CMK (cell line): ENCODE data around the gene MDFIC2.
"Not testable (repeated sequence)": the region's sequence is repeated elsewhere in the genome, so short reads cannot be mapped to it uniquely, and the experiment has no call there.

Source experiments
- DNase-seq: peaks from one replicate; pipeline ENCODE4 v3.0.0-alpha.2; 2010; ENCODE audit warnings: low read depth

The MDFIC2 gene

DNA sequence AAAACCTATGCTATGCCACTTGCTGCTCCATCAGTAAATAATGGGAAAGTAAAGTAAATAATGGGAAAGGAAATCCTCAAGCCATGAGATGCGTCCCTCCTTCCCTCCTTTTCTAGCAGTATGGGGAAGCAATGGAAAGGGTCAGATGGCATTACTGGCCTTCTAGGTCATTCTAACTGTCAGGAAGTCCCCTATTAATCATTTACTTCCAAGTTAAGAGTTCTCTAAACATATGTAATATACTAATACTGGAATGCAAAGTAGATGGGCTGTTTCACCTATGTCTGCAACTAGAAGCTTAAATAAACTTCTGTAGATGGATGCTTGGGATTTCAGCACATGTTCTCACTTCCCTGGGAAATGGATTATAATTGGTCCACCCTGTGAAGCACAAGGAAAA, 55.9 kb downstream of the MDFIC2 start:
- DNase-seq, result no peak

DNA sequence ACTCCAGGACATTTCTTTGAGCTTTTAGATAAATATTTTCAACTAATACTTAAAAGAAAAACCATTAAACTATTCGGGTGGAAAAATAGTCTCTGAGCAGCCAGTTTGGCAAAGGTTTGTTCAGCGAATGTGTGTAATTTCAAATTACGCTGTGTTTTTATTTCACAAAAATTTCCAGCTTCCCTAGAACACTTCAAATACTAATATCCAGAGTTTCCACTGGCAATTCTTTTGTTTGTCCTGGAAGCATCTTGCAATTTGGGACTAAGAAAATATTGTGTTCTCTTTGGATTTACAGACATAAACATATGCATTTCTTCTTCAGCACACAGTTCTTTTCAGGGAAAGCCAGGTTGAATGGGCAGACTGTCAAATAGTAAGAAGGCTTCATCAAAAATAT, 61.9 kb downstream of the MDFIC2 start:
- no peak for DNase-seq

- DNase-seq, result no peak
Measured at GRCh38 chr3:70249509-70250160, 62.8 kb downstream of the MDFIC2 start.

GRCh38 chr3:70248856-70249255, 63.6 kb downstream of the MDFIC2 start:
- DNase-seq, result no peak

DNA sequence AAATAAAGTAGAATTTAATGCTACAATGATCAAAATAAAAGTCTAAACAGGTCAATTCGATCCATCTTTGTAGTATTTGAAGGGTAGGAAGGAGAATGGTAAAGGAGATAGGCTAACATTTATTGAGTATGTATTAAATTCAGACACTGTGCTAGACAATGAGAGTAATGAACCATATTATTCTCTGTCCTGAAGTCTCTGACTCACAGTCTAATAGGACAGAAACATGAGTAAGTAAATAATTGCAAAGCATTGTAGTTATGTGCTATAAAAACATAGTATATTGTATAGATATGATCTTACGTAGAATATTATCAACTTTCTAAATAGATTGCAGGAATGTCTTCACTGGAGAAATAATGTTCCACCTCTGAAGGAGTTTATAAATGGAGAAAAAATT, 64.5 kb downstream of the MDFIC2 start:
- no peak for DNase-seq

DNA sequence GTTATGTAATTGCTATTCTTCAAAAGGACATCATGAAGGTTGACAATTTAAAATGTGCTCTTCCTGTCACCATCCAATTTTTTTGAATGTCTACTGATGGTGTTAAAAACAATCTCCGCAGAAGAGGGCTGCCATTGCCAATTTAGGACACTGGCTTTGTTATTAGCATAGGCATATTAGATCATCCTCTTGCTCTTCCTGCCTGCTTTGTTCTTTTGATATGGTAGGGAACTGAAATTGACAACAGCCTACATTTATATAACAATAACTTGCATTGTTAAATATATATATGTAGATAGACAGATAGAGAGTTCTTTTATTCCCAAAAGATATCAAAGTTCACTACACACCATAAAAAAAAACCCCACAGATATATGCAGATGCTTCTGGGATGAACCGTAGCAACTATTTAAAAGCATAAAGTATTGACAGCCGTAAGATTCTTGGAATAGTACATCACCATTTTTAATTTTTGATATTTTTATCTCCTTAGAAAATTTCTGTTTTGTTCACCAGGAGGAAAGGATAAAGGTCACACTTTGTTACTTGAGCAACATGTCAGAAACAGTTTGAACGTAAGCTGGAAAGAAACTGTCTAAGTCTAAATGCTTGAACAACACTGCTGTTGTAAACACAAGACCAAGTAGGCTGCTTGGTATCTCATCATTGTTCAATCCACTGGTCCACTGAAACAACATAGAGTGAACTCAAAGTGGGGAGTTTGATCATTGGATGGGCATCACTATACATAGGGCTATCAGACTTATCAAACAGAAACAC, 66.5 kb downstream of the MDFIC2 start:
- no peak for DNase-seq

GRCh38 chr3:70244422-70244821, 68.0 kb downstream of the MDFIC2 start:
- DNase-seq, result no peak

DNA sequence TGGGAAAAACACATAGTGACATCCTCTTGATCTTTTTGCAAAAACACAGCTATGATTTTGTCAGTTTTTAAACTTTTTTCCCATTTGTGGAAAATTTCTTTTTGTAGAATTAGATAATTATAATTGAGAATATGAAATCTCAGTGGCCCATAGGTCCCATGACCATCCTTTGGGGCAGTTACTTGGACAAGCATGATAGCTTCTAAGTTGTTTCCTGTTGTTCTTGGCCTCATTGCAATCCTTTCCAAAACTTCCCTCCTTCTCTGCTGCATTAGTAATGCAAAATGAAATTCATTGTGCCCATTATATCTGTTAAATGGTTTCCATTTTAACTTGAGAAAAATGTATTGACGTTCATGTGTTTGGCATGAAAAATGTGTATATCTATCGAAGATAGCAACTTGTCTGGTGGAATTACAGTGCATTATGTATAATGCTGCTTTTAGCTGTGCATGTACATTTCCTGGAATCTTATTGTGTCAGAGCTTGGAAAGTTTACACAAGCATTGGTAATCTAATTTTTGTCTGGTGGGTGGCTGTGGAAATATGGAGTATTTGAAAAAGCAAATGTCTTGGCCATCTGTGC, 70.0 kb downstream of the MDFIC2 start:
- no peak for DNase-seq

DNA sequence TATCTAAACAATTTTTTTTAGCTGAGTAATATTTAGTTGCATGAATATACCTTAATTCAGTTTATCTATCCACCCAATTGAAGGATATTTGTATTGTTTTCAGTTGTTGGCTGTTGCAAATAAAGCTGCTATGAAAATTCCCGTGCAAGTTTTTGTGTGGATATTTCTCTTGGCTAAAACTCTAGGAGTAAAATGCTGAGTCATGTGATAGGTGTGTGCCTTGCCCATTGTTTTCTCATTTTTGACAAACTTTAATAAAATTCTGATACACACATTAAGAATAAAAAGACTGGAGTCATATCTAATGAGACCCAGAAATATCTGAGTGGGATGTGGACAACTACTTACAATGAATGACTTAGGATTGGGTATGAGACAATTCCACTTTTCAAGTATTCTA, 78.6 kb downstream of the MDFIC2 start:
- no peak for DNase-seq

GRCh38 chr3:70233112-70233511, 79.3 kb downstream of the MDFIC2 start:
- DNase-seq, result no peak

GRCh38 chr3:70231266-70231701, 81.2 kb downstream of the MDFIC2 start:
- no peak for DNase-seq

- no peak for DNase-seq
Measured at GRCh38 chr3:70227437-70227836, 85.0 kb downstream of the MDFIC2 start.

DNA sequence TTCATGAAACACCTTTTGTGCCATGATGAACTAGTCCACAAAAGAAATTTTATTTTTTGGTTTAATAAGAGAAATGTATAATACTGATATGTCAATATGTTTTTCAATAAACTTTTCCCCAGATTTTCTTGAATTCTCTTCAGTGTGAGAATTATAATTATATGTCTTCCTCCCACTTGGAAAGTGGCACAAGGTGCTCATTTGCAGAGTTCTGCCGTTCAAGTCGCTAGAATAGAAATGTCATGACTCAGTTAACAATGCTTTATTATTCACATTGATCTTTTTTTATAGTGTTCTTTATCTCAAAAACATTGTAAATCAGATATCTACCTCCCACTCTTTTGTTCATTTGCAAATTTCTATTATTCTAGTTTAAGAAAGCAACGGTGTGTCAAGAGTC, 87.3 kb downstream of the MDFIC2 start:
- DNase-seq, result no peak

GRCh38 chr3:70224337-70224736, 88.1 kb downstream of the MDFIC2 start:
- DNase-seq, result no peak

DNA sequence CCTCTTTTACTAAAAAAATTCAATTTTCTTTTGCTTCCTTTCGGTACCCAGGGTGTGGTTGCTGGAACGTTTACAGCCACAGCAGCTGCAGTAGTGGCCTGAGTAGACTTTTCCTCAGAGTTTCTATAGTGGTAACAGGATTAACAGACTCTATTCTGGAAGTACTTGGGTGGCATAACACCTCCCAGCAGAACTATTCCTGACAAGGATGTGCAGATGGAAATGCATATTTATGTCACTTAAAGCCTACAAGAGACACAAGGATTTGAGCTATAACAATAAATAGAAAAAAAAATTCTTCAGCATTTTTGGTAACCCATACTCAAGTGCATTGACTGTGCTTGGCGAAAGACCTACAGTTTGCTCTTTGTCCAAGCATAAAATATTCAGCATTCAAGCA, 94.0 kb downstream of the MDFIC2 start:
- no peak for DNase-seq

DNA sequence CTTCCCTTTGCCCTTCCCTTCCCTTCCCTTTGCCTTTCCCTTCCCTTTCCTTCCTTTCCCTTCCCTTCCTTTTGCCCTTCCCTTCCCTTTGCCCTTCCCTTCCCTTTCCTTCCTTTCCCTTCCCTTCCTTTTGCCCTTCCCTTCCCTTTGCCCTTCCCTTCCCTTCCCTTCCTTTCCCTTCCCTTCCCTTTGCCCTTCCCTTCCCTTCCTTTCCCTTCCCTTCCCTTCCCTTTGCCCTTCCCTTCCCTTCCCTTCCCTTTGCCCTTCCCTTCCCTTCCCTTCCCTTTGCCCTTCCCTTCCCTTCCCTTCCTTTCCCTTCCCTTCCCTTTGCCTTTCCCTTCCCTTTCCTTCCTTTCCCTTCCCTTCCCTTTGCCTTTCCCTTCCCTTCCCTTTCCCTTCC, 101.2 kb downstream of the MDFIC2 start:
- not testable (repeated sequence) for DNase-seq

DNA sequence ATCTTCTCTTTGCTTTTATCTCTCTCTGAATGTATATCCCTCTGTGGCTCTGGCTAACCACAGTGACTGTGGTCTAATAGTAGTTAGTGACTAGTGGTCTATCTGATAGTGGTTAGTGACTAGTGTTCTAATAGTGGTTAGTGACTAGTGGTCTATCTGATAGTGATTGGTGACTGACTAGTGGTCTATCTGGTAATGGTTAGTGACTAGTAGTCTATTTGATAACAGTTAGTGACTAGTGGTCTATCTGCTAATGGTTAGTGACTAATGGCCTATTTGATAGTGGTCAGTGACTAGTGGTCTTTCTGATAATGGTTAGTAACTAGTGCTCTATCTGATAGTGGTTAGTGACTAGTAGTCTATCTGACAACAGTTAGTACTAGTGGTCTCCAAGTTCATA, 110.5 kb downstream of the MDFIC2 start:
- no peak for DNase-seq

- DNase-seq, result no peak
Measured at GRCh38 chr3:70189884-70190473, 122.5 kb downstream of the MDFIC2 start.

DNA sequence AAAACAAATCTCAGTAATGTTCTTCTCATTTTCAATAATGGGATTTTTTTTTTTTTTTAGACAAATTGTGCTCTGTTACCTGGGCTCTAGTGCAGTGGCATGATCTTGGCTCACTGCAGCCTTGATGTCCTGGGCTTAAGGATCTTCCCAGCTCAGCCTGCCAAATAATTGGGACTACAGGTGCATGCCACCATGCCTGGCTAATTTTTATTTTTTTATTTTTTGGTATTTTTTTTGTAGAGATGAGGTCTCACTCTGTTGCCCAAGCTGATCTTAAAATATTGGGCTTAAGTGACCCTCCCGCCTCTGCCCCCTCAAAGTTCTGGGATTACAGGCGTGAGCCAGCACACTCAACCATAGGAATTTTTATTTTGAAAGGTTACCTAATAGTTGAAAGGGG, 126.2 kb downstream of the MDFIC2 start:
- no peak for DNase-seq

GRCh38 chr3:70185661-70186060, 126.8 kb downstream of the MDFIC2 start:
- no peak for DNase-seq

DNA sequence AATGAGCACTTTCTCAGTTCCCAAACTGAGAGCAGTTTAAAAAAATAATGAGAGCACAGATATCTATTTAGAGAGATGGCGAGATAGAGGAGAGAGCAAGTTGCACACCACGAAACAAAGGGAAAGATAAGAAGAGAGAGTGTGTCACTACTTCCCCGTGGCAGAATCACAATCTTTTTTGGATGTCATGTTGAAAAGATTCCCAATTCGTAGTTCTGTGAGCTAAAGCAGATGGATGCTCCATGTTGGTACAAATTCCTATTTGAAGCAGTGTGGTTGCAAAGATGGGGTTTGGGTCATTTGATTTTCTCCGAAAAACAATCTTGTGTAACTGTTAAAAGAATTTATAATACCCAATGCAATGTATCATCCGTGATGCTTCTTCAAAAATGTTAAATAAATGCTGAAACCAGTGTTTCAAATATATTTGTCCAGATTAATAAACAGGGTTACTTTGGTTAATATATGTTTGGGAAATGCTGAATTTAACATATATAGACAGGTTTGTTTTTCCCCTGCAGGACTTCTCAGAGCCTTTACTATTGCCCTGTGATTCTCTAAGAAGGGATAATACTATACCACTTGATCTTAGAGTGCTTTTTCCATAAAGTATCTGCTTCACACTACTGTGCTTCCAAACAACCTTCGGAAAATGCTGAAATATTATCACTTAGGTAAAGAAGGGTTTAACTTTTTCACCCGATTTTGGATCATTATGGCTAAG, 128.5 kb downstream of the MDFIC2 start:
- DNase-seq, result no peak

DNA sequence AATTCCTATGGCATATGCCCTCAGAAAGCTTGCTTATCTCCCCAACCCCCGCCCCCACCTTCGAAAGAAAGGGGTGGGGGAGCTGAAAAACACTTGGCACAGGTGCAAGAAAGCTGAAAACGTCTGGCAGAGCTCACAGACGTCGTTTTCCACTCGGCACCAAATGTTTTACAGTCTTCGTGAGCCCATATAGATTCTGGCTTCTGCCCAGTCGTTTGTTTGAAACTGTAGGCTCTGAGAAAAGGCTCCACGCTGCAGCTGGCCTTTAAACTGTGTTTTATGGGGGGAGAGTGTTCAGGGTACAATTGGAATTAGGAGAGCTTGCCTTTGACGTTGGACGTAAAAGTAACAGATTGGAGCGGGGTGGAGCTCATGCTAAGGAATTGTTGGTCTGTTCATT, 130.3 kb downstream of the MDFIC2 start:
- DNase-seq, result no peak
